Measurements from ENCODE around the gene LPP.
"Not testable (repeated sequence)": the region's sequence is repeated elsewhere in the genome, so short reads cannot be mapped to it uniquely, and the experiment has no call there.

LPP gene

GRCh38 chr3:188445175-188445574, 291.2 kb downstream of the LPP start:
- DNase-seq (ENCODE audit: low read depth): not testable (repeated sequence)

DNA sequence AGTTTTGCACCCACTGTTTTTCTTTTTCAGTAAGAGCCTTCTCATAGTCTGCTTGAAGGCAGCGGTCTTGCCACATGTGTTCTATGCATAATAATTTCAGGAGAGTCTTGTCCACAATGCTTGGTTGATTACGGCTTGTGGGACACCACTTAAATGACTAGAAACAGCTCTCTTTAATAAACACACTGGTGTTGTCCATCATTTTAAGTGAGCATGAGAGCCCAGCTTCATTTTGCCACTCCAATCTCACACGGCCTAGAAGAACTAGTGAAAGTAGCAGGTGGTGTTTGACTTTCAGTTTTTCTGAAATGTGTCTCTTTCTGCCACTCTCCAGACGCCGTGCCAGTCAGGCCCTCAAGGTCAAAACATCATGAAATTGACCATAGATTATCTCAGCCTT, 292.1 kb downstream of the LPP start:
- no peak for DNase-seq (ENCODE audit: low read depth)

DNA sequence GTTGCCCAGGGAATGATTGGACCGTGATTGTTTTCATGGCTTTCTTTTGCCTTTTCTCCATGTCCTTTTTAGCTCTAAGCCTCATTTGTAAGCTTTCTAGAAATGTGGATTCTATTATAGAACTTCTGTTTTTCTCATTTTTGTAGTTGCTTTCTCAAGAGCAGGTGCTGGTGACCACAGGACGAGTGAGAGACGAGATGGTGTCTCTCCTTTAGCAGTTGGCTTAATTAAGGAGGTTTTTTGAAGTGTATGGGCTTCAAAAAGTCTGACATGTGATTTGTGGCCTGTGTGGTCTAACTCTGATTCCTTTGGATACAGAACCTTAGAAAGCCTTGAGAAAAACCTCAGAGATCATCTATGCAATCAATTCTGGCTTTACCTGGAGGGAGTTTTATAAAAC, 292.8 kb downstream of the LPP start:
- DNase-seq (ENCODE audit: low read depth): no peak

DNA sequence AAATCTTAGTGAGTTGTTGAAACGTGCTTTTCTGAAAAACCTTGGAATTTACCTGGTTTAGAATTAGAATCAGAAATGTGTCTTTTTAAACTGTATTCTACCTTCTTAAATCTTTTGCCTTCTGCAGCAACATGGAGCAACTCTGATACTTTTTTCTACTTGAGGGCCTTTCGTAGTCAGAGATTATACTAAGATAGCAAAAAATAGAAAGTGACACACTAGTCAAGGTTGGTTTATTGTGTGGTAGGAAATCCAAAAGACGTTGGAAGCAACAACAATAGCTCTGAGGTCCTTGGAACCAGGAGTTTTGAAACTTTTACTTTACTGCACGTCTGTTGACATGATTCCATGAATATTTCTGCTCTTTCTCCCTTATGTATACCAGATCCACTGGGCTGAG, 294.9 kb downstream of the LPP start:
- no peak for DNase-seq (ENCODE audit: low read depth)

DNA sequence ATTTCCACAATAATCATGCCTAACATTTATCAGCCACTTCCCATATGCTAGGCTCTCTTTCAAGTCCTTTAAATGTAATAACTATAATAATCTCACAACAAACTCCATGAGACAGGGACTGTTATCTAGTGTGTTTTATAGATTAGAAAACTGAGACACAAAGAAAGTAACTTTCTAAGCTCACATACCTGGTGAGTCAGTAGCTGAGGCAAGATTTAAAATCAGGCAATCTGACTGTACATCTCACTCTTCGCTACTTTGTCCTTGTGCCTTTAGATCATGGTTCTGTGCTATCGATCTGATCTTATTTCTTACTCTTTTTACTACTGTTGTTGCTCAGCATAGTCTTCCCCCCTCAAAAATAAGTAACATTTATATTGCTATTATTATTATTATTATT, 295.5 kb downstream of the LPP start:
- no peak for DNase-seq (ENCODE audit: low read depth)

GRCh38 chr3:188452158-188452772, 298.3 kb downstream of the LPP start:
- no peak for DNase-seq (ENCODE audit: low read depth)

GRCh38 chr3:188453431-188454384, 299.8 kb downstream of the LPP start:
- DNase-seq (ENCODE audit: low read depth): no peak

GRCh38 chr3:188455748-188456147, 301.8 kb downstream of the LPP start:
- no peak for DNase-seq (ENCODE audit: low read depth)

GRCh38 chr3:188458756-188459155, 304.8 kb downstream of the LPP start:
- DNase-seq (ENCODE audit: low read depth): no peak

DNA sequence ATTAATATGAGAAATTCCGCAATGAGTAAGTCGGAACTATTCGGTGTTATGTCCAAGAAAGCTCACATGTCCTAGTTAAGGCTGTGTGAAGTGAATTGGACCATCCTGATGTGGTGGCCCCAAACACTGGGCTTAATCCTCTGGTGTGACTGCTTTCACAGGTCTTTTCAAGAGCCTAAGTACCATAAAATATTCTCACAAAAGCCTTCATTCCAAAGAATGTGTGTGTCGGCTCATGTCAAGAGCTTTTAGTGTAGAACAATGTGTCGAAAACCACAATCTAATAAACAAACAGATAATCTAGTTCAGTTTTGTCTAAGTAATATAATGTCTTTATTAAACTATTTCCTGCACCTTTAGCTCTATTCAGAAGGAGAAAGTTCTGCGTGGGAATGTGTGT, 311.4 kb downstream of the LPP start:
- no peak for DNase-seq (ENCODE audit: low read depth)

DNA sequence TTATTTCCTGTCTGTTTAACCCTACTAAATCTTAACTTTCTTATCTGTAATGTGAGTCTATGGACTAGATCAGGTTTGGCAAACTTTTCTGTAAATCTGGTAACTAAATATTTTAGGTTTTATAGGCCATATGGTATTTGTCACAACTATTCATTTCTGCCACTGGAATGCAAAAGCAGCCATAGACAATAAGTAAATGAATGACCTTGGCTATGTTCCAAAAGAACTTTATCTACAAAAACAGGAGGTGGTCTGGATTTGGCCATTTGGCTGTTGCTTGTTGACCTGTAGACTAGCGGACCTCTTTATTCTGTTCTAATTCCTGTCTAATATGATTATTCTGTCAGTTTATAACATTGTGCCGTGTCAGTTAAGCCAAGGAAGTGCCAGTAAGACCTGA, 314.2 kb downstream of the LPP start:
- no peak for DNase-seq (ENCODE audit: low read depth)

GRCh38 chr3:188468662-188469061, 314.7 kb downstream of the LPP start:
- no peak for DNase-seq (ENCODE audit: low read depth)

DNA sequence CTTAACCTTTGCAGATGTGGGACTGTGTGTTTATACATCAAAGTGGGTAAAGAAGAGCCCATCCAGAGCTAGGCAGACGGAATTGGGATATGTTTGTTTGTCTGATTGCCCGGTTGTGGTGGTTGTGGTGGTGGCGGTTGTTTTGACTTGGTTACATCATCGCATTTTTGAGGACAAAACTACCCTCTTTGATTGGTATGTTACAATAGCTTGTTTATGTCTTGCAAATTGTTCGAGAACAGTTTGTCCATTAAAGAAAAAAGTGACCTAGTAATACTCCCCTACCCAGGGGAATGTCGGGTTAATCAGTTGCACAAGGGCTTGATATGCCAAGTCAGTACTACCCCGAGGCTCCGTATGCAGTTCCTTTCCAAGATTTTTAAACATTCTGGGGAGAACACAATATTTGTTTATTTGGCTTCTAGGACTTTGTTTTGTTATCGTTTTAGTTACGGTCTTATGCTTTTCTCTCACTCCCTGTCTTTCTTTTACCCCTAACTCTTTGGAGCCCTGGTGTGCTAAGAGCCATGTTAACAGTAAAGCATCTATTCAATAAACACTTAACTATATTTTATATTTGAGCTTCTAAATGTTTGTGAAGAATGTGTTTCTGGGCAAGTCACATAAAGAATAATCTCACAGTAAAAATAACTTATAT, 315.4 kb downstream of the LPP start:
- no peak for DNase-seq (ENCODE audit: low read depth)

GRCh38 chr3:188470508-188471130, 316.7 kb downstream of the LPP start:
- no peak for DNase-seq (ENCODE audit: low read depth)

DNA sequence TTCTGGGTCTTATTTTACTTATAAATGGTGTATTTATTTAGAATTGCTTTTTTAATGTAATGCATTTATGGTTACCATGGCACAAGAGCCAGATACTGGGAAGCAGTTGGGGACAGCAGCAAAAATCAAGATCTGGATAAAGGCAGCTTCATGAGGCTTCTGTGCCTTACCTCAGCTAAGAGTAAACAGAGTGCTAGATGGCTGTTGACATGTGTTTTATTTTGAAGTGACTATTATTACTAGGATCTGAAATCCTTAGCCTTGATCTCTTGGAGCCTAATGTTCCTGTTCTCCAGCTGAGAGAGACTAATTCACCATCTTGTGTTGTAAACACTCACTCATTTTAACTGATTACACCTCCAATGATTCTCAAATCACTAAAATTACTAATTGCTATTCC, 317.8 kb downstream of the LPP start:
- DNase-seq (ENCODE audit: low read depth): no peak

DNA sequence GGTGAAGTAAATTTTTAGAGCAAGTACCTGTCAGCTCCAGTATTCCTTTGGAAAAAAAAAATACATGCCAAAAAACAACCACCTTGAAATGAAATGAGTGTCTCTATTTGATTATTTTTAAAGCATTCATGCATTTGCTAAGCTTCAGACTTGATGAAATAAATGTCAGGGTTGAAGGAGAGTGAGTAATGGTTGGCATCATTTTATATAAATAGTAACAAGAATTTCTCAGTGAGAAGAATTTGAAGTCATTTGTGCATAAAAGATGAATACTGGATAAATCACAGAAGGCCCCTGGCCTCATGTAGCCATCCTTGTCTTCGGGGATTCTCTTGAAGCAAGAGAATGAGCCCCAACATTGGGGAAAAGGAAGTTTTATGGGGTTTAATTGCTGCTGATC, 318.4 kb downstream of the LPP start:
- no peak for DNase-seq (ENCODE audit: low read depth)

DNA sequence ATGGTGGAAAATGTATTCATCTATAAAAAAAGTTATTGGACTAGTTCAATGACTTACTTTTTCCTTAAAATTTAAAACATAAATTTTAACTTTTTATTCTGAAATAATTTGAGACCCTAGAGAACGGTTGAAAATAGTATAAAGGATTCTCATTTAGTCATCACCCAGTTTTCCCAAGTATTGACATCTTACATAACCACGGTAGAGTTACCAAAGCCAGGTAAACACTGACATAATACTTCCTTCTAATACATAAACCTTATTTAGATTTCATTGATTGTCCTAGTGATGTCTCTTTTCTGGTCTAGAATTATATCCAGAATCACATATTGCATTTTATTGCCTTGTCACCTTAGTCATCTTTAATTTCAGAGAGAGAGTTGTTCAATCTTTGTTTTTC, 319.1 kb downstream of the LPP start:
- DNase-seq (ENCODE audit: low read depth): no peak

- no peak for DNase-seq (ENCODE audit: low read depth)
These were observed 319.8 kb downstream of the LPP start for GRCh38 chr3:188473591-188474288.

- DNase-seq (ENCODE audit: low read depth): no peak
These were observed 323.0 kb downstream of the LPP start for GRCh38 chr3:188476935-188477334.

DNA sequence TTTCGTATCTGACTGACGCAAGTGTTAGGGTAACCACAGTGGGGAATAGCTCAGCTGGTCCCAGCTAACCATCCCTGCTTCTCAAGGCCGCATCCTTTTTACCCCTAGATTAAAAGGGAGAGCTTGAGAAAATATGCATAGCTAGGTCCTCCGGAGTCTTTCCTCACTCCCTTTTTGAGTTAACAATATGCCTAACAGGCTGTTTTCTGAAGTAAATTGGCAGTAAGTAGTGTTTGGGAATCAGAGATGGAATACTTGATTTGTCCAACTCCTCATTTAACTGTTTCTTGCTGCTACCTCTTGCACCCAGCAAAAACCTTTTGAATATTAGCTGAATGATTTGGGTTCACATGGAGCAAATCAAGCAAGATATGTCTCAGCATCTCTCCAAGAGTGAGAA, 326.1 kb downstream of the LPP start:
- no peak for DNase-seq (ENCODE audit: low read depth)

DNA sequence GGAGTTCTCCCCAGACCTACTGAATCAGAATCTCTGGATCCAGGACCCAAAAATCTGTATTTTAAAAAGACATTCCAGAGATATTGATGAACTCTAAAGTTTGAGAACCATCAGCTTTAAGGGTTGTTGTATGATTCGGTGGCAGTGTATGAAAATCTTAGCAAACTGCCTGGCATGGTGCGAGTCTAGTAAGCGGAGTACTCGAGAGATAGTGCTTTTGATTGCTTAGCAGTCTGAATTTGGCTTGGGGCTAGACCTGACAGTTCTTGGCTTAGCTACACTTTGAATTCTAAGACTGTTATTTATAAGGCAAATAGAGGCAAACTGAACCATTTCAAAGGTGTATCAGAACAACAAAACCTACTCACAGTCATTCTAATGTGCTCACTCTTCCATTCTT, 329.0 kb downstream of the LPP start:
- DNase-seq (ENCODE audit: low read depth): no peak

DNA sequence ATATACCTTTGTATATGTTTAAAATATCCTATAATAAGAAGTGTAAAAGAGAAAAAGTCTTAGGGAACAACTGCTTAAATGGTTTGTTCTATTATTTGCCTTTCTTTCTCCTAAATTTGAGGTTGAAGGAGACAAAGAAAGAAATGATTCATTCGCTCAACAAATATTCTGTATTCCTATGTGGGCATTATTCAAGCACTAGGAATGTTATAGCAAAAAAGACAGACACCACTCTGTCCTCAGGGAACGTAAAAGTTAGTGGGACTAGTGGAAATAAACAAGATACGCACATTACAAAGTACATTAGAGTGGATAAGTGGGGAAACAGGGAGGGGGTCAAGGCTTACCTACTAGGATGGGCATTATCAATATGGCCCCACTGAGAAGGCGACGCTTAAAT, 332.2 kb downstream of the LPP start:
- DNase-seq (ENCODE audit: low read depth): no peak

All from stimulated activated CD8-positive, alpha-beta memory T cell treated with anti-CD3 and anti-CD28 coated beads, Interleukin-12 subunit alpha, Interleukin-12 subunit beta, amount 100 ng/mL, for 4 hours (primary cell).